ENCODE data around the gene AP2A1.

The AP2A1 gene

GRCh38 chr19:49837009-49837310, 70.2 kb downstream of the AP2A1 start:
- DNase-seq = no peak

- no peak for DNase-seq
These were observed 70.6 kb downstream of the AP2A1 start for GRCh38 chr19:49837425-49837824.

GRCh38 chr19:49838885-49839588, 72.2 kb downstream of the AP2A1 start:
- DNase-seq = no peak

GRCh38 chr19:49839713-49840112, 72.9 kb downstream of the AP2A1 start:
- no peak for DNase-seq

- no peak for DNase-seq
These were observed 73.5 kb downstream of the AP2A1 start for GRCh38 chr19:49840321-49840720.

- no peak for DNase-seq
These were observed 74.0 kb downstream of the AP2A1 start for GRCh38 chr19:49840736-49841249.

GRCh38 chr19:49843265-49843664, 76.5 kb downstream of the AP2A1 start:
- DNase-seq = no peak

GRCh38 chr19:49844138-49845095, 77.6 kb downstream of the AP2A1 start:
- no peak for DNase-seq

- peak in 1 of 58 donors; percentile 7 for DNase-seq
These were observed 78.6 kb downstream of the AP2A1 start for GRCh38 chr19:49845414-49845813.

GRCh38 chr19:49846408-49846807, 79.6 kb downstream of the AP2A1 start:
- DNase-seq = no peak

GRCh38 chr19:49847731-49848696, 81.2 kb downstream of the AP2A1 start:
- no peak for DNase-seq

- no peak for DNase-seq
These were observed 82.1 kb downstream of the AP2A1 start for GRCh38 chr19:49848938-49849337.

GRCh38 chr19:49849433-49850220, 82.8 kb downstream of the AP2A1 start:
- DNase-seq = no peak

- peak in 1 of 58 donors; percentile 65 for DNase-seq
These were observed 83.4 kb downstream of the AP2A1 start for GRCh38 chr19:49850221-49850486.

- peak; percentile 67 to 96 (median 91) for DNase-seq
These were observed 83.9 kb downstream of the AP2A1 start, which contains the start of gene PTOV1 for GRCh38 chr19:49850487-49851342. PTOV1 (plus strand) TSS chr19:49851159.

- DNase-seq = peak in 13 of 58 donors; percentile 11 to 70 (median 40)
These were observed 84.9 kb downstream of the AP2A1 start for GRCh38 chr19:49851456-49852259.

GRCh38 chr19:49852631-49853126, 85.9 kb downstream of the AP2A1 start:
- DNase-seq = no peak

- DNase-seq = no peak
These were observed 87.1 kb downstream of the AP2A1 start for GRCh38 chr19:49853852-49854377.

Measured in anterior cingulate cortex (tissue), 58 donors.